K562 (cell line): Measurements from ENCODE around the gene CD68. TPM values are rescaled to one million over a fixed set of nuclear protein-coding genes. Genes with fewer than 3 reads are reported as not detected.

Source experiments
- ATF6 ChIP-seq: sonication (generic); formaldehyde crosslinking; IDR thresholded peaks from 2 replicates; pipeline ENCODE4 v1.4.0; 2020; ENCODE audit warnings: mild to moderate bottlenecking, missing genetic modification reagents
- C11orf30 ChIP-seq: fragments of 450-650 bp; IDR thresholded peaks from 2 replicates; pipeline ENCODE4 v1.6.1; 2016; ENCODE audit warnings: low read depth, mild to moderate bottlenecking
- CCAR2 ChIP-seq: fragments of 200-400 bp; formaldehyde crosslinking; IDR thresholded peaks from 2 replicates; pipeline ENCODE4 v1.6.1; 2017; ENCODE audit warnings: mild to moderate bottlenecking, low read depth, low read length
- CREM ChIP-seq: IDR thresholded peaks from 2 replicates; pipeline ENCODE4 v1.6.1; 2014; ENCODE audit warnings: antibody characterized with exemption, low read depth
- HDAC2 ChIP-seq: fragments of 450-650 bp; IDR thresholded peaks from 2 replicates; pipeline ENCODE4 v1.6.1; 2016; ENCODE audit warnings: mild to moderate bottlenecking
- MITF ChIP-seq: IDR thresholded peaks from 2 replicates; pipeline ENCODE4 v1.6.1; 2014; ENCODE audit warnings: antibody characterized with exemption
- MLLT1 ChIP-seq, 2 experiments: fragments of 450-650 bp; IDR thresholded peaks; 2 replicates each; pipeline ENCODE4 v1.6.1; 2016
- POLR2AphosphoS5 ChIP-seq: IDR thresholded peaks from 2 replicates; pipeline ENCODE4 v1.6.1; 2011; ENCODE audit warnings: mild to moderate bottlenecking, low read depth, low read length, moderate library complexity; ENCODE audit not compliant: control insufficient read depth, insufficient read depth
- RREB1 ChIP-seq: fragments of 250-450 bp; sonication (Bioruptor Pico); IDR thresholded peaks from 2 replicates; pipeline ENCODE4 v1.4.0; 2020
- ZC3H11A ChIP-seq: IDR thresholded peaks from 2 replicates; pipeline ENCODE4 v1.6.1; 2012; ENCODE audit warnings: low read depth, low read length, improper control_type of control experiment
- ZNF551 ChIP-seq: fragments of 250-450 bp; sonication (Bioruptor Pico); IDR thresholded peaks from 2 replicates; pipeline ENCODE4 v1.5.0; 2021; ENCODE audit warnings: mild to moderate bottlenecking, moderate library complexity
- ZNF592 ChIP-seq: fragments of 450-650 bp; IDR thresholded peaks from 2 replicates; pipeline ENCODE4 v1.6.1; 2017; ENCODE audit warnings: antibody characterized with exemption, mild to moderate bottlenecking
- polyA plus RNA-seq, 8 experiments: library from polyadenylated mRNA; depleted of rRNA in 4 of 8; stranded (reverse) in 5 of 8; unstranded in 3 of 8; fragments of >200 nt; fragmentation: Nextera tagmentation in 2 of 8; fragmentation: Illumina TruSeq in 1 of 8; extraction: Ambion mirVana in 2 of 8; extraction: Trizol in 1 of 8; gene quantifications; 2 replicates each; pipeline versions ENCODE4 v1.2.1 to v1.2.3, GENCODE V29; 2011 to 2014; ENCODE audit warnings: inconsistent platforms in 1 of 8, missing spikeins in 1 of 8
- total RNA-seq, 7 experiments: library from RNA; depleted of rRNA in 6 of 7; stranded (reverse); fragments of >200 nt in 6 of 7; fragmentation: Illumina TruSeq in 2 of 7; extraction: Trizol in 2 of 7; gene quantifications; 2 replicates each; pipeline versions ENCODE4 v1.2.1 to v1.2.3, GENCODE V29; 2011 to 2021; ENCODE audit warnings: low replicate concordance in 1 of 7

CD68 gene
- total and polyA plus RNA-seq, 9 of the 15 experiments (the other 6 are each of a cell fraction or from before 2014, with no cell fraction given): 28.2 to 89.8 (median 37.7) TPM

- no peak for TF ChIP-seq ATF6
- TF ChIP-seq C11orf30: peak; percentile 98
- 0 out of 4 replicates have a peak, but pooled peaks of 1 of the 2 experiments have one; percentile 21 for TF ChIP-seq MLLT1 (IDR thresholded peaks at IDR 0.05)
- no peak for TF ChIP-seq ZC3H11A
- no peak for TF ChIP-seq ZNF592
- TF ChIP-seq CCAR2: no peak
- TF ChIP-seq RREB1: no peak
- TF ChIP-seq POLR2AphosphoS5: no peak
- peak; percentile 86 for TF ChIP-seq HDAC2
- TF ChIP-seq MITF: no peak
- no peak for TF ChIP-seq ZNF551
- TF ChIP-seq CREM: no peak
- TF ChIP-seq, all 486 proteins: peak for 25
Measured at GRCh38 chr17:7611635-7612293, 32.3 kb downstream of the CD68 start (continued).
